Pulmonary artery endothelial cell (primary cell): ENCODE results near the gene DCAF16. TPM values are rescaled to one million over a fixed set of nuclear protein-coding genes. Genes with fewer than 3 reads are reported as not detected.
"Not testable (repeated sequence)": the region's sequence is repeated elsewhere in the genome, so short reads cannot be mapped to it uniquely, and the experiment has no call there.

Experiments
- DNase-seq: peaks from one replicate; pipeline ENCODE4 v3.0.0-alpha.2; 2011; ENCODE audit warnings: low read depth, low spot score
- total RNA-seq: library from RNA; depleted of rRNA; stranded (reverse); fragments of >200 nt; gene quantifications from 2 replicates; pipeline ENCODE4 v1.2.3, GENCODE V29; 2014

Gene DCAF16
- 17.1 and 27.7 TPM in 2 replicates for total RNA-seq

DNA sequence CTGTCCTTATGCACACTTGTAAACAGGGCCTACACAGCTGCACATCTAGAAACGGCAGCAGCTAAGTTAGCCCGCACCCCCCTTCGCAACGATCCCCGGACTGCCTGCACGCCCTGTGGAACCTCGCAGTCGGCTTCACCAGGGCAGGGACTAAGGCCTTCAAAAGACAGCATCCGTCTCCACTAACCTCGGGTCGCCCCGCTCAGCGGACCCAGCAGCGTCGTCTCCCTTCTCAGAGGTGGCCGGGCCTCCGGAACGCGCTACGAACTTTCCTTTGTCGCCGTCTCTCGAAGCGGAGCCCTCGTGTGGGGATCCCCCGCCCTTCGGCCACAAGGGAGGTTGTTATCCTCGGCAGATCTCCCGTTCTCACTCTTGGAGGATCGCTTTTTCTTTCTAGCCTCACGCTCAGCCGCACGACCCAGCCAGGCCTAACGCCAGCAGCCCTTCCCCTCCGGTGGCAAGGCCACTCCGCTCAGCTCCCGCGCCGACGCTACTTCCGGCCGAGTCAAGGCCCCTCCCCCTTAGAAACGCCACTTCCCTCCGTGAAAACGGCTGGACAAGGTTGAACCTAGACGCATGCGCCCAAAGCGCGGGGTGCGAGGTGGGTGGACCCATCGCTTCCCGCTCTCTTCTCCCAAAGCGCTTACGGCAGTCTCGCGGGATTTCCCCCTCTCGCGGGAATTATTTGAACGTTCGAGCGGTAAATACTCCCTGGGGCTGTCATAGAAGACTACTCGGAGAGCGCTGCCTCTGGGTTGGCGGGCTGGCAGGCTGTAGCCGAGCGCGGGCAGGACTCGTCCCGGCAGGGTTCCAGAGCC, at the start of gene DCAF16, which contains the start of gene NCAPG:
Gene DCAF16, minus strand, starts transcription at position 498 of the 818 bp plus-strand sequence. CDS start 6,616 bp downstream, outside the sequence.
Gene NCAPG, plus strand, starts transcription at position 720 of the 818 bp plus-strand sequence. CDS start 99 bp downstream, outside the sequence.
- DNase-seq = peak; percentile 97

DNA sequence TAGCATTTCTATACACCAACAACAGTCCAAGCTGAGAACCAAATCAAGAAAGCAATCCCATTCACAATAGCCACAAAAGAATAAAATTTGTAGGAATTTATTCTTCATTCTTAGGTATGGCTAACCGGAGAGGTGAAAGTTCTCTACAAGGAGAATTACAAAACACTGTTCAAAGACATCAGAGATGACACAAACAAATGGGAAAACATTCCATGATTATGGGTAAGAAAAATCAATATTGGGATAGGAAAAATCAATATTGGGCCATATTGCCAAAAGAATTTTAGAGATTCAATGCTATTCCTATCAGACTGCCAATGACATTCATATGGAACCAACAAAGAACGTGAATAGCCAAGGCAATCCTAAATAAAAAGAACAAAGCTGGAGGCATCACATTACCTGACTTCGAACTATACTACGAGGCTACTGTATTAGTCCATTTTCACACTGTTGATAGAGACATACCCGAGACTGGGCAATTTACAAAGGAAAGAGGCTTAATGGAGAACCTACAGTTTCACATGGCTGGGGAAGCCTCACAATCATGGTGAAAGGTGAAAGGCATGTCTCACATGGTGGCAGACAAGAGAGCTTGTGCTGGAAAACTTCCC, 49.3 kb upstream of the DCAF16 start:
- no peak for DNase-seq

DNA sequence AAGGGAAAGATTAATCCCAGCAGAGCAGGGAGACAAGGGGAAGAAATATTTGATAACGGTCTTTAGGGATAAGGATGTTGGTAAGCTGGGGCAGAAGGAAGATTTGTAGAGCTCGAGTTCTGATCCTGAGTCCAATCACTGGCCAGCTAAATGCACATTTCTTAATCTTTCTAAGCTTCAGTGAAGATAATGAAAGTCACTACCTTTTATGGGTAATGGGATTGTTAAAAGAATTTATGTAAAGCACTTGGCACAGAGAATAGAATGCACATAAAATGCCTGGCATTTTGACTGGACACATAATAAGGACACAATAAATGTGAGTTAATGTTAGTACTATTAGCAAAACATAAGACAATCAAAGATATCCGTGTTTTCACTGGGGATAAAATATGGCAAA, 43.5 kb upstream of the DCAF16 start:
- DNase-seq = no peak

DNA sequence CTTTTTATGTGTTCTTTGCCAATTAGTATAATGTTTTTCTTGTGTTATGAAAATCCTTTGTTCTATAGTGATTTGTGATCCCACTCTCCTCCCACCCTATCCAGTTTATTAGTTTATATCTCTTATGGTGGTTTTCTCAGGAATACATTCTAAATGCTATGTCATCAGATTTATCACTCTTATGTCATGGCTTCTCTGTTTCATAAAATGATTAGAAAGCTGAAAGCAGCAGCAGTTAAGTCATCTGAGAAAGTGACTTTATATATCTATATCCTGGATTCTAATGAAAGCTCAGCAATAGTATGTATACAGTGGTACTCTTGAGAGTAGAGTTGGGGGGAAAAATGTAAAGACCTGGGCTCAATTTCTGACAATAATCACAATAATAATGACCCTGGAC, 41.4 kb upstream of the DCAF16 start:
- no peak for DNase-seq

DNA sequence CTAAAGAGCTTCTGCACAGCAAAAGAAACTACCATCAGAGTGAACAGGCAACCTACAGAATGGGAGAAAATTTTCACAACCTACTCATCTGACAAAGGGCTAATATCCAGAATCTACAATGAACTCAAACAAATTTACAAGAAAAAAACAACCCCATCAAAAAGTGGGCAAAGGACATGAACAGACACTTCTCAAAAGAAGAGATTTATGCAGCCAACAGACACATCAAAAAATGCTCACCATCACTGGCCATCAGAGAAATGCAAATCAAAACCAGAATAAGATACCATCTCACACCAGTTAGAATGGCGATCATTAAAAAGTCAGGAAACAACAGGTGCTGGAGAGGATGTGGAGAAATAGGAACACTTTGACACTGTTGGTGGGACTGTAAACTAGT, 39.7 kb upstream of the DCAF16 start:
- not testable (repeated sequence) for DNase-seq

DNA sequence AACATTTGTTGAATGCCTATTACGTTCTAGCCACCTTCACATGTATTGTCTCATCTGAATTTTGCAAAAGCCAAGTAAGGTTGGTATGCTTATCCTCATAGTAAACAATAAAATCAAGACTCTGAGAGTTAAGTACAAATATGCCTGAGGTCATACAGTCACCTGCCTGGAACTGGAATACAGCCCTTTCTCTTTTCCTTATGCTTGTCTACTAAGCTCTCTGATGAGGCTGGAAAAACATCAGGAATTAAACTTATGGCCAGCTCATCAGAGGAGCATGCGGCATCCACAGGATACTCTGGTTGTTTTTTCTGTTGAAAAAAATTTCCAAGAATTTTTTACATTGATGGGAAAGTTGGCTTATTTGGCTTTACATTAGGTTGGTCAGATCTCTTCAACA, 35.7 kb upstream of the DCAF16 start:
- no peak for DNase-seq

DNA sequence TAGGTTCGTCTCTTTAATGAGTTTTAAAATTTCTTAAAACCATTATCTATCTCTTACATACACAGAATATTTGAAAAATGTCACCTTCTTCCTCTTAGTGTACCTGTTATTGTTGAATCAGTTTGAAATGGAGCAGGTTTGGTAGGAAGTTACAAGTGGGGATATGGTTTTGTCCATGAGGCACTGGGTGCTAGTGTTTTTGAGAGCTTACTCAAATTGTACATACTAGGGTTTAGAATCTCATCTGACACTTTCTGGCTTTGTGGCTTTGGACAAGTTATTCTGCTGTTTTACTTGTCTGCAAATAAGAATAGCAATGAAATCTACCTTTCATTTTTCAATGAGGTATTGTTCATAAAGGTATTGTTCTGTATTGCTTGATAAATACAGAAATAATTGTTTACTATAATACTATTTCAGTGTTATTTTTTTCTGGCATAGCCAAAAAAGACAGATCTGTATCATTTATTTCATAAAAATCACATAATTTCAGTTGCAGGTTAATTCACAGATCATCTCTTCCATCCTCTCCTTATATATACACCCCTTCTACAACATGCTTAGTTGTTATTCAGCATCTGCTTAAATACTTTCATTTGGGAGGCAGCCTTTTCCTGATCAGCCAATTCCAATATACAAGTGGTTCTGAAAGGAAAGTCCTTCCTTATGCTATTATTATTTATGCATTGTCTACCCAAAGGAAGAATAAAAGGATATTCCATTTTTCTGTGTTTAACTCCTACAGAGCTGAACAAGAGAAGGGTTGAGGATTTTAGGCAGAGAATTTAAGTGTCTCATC, 13.5 kb upstream of the DCAF16 start:
- DNase-seq = no peak

DNA sequence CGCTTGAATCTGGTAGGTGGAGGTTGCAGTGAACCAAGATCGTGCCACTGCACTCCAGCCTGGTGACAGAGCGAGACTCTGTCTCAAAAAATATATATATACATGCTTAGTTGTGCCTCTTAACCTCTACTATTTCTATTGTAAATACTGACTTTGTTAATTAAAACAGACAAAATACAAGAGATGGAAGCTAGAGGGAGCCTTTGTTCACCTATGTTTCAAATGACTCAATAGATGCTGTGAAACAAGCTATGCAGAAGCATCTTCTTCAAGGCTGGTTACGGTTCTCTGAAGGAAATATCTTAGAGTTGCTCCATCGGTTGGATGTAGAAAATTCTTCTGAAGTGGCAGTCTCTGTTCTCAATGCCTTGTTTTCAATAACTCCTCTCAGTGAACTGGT, 6.5 kb upstream of the DCAF16 start:
- peak; percentile 22 for DNase-seq

DNA sequence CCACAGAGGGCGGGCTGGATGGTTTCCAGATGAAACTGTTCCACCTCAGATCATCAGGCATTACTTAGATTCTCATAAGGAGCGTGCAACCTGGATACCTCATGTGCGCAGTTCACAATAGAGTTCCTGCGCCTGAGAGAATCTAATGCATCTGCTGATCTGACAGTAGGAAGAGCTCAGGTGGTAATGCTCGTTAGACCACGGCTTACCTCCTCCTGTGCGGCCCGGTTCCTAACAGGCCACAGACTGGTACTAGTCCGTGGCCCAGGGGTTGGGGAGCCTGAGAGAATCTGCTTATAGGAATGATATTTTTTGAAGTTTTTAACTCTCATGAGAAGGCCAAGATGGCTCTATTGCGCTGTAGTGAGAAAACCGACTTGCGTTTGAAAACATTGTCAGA, 5.6 kb upstream of the DCAF16 start:
- no peak for DNase-seq

DNA sequence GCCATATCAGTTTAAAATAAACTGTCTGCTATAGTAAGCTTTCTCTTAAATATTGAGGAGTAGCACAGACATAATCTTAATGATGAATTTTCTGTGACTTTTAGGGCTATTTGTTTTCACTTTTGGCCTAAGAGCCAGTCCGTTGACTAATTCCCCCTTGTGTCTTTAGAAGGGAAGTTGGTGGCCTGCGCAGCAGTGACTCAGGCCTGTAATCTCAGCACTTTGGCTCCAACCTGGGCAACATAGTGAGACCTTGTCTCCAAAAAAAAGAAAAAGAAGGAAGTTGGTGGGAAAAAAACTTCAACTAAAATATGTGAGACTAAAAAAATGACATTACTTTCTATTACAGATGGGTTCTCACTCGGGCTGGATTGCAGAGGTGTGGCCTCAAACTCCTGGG, 3.6 kb upstream of the DCAF16 start:
- peak; percentile 44 for DNase-seq

DNA sequence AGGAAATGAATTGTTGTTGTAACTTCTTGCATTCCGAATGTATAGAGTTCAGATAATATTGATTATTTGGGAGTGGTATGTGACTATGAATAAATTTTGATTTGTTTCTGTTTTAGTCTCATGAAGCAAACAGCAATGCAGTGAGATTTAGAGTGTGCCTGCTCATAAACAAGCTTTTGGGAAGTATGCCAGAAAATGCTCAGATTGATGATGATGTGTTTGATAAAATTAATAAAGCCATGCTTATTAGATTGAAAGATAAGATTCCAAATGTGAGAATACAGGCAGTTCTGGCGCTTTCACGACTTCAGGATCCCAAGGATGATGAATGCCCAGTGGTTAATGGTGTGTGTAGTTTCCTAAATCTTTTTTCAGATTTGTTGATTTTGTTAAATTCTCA, 2.2 kb upstream of the DCAF16 start:
- no peak for DNase-seq

DNA sequence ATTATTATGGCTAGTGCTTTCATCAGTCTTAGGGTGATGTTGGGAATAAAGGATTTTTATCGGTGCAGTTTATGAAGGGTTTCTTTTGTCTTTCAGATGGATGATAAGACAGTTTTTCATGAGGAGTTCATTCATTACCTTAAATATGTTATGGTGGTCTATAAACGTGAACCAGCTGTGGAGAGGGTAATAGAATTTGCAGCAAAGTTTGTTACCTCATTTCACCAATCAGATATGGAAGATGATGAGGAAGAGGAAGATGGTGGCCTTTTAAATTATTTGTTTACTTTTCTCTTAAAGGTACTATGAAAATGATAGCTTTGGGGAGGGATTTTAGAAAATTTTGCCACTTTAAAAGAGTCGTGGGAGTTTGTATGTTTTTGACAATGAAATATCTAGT, 1.6 kb upstream of the DCAF16 start:
- DNase-seq = no peak

DNA sequence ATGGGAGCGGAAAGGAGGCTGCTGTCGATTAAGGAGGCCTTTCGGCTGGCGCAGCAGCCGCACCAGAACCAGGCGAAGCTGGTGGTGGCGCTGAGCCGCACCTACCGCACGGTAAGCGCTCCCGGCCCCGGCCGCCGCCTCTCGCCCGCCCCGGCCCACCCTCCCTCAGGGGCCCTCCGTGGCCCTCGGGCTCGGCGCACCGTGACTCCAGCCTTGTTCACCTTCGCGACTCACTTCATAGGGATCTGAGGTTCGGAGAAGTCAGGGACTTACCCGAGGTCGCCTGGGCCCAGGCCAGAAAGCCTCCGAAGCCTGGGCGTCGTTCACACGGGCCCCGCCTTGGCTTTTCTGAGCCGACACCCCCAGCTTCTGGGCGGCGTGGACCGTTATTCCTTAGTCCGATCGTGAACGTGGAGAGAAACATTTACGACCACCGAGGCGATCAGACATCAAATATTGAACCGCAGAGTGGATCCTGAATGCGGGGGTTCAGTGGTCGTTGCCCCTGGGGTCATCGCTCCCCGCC, 584 bp upstream of the DCAF16 start:
- no peak for DNase-seq

DNA sequence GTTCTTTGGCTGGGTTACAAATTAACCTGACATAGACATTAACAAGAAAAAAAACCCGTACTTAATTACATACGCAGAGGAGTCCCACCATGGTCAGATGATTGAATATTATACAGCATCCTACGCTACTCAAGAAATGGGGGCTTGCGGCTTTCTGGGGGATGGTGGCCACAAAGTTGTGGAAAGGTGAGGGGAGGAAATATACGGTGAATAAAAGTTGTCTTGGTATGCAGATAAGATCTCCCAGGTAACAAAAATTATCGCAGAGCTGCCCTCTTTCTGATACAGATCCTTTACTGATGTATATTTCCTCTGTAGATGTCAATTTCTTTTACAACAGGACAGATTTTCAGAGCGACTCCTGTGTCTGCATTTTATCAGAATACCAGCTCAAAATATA, 890 bp downstream of the DCAF16 start:
- no peak for DNase-seq

DNA sequence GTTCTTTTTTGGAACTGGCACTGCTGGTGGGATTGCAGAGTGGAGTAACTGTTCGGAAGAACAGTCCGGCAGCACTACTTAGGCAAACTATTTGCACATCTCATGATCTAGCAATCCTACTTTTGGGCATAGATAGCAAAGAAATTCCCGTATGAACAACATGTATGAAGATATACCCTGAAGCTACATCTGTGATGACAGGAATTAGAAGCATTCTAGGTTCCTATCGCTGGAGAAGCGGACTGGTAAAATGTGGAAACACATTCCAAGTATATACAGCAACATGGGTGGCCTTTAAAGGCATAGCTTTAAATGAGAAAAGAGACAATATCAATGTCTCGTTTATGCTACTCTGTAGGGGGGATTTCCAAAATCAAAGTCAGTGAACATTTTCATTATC, 3.1 kb downstream of the DCAF16 start:
- DNase-seq = no peak

DNA sequence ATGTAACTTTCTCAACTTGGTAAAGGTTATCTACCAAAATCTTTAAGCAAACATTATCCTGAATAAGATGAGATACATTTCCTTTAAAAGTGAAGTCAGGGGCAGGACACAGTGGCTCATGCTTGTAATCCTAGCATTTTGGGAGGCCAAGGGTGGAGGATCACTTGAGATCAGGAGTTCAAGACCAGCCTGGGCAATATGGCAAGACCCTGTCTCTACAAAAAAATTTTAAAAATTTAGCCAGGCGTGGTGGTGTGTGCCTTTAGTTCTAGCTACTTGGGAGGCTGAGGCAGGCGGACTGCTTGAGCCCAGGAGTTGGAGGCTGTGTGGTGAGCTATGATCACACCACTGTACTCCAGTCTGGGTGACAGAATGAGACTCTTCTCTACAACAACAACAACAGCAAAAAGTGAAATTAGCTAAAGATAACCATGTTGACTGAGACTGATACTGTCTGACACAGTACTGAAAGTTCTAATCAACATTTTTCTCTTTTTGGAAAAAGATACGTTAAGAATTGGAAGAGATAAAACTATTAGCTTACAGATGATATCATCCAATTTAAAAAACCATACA, 4.9 kb downstream of the DCAF16 start:
- DNase-seq = no peak

DNA sequence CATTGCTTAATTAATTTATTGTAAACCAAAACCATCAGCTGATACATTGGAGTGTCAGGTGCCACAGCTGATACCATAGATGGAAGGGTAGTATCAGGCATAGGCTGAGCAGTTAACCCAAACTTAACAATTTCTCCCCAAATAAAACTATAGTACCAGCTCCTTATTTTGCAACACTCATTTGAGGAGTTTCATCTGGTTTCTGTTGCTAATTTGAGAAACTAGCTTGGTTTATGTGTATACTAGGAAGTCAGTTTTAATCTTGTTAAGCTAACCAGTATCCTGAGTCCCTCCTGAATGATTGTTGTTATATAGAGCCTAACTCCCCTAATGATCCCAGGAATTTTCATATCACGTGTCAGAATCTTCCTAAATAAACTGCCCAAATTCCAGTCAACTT, 12.7 kb downstream of the DCAF16 start:
- DNase-seq = no peak

DNA sequence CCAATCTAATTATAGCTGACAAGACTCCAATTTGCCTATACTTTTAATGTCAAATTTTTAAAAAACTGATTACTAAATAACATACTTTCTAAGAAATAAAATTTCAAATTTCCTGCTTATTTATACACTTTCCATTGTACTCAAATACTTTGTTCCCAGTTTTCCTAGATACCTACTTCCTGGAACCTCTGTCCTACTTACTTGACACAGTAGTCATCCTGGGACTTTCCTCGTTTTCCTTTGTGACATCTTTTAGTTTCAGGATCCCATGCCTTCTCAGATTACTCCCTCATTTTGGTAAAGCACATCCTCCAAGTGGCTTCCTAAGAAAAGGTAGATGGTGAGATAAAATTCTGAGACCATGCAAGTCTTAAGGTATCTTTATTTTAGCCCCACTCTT, 15.8 kb downstream of the DCAF16 start:
- DNase-seq = no peak

DNA sequence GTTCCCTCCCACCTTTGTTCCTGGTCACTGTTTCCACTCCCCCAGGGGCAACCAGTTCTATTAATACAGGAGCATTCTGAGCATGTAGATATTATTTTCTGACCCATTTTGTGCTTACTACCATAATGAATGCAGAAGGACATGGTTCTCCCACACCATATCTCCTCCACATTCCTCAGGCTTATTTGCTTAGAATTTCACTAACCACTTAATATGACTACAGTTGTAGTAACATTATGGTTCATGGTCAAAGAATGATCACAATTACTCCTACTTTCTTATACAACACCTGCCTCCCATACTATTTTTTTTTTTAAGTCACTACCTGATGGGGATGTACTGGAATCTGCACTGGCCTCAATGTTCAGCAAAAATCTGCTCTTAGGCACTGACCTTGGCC, 21.6 kb downstream of the DCAF16 start:
- no peak for DNase-seq

DNA sequence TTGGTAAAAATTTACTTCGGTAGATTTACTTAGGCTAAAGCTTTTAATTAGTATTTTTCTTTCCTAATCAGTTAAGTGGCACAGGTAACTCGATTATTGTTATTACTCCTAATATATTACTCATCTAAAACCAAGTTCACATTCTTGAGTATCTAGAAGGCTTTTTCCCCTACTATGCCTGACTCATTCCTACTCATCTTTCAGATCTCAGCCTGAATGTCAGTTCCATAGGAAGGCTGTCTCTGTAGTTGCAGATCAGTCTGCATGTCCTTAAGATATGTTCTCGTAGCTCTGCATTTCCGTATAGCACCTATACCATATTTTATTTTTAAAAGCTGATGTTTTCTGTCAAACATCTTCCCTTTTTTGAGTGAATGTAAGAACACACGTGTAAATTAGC, 23.2 kb downstream of the DCAF16 start:
- no peak for DNase-seq

DNA sequence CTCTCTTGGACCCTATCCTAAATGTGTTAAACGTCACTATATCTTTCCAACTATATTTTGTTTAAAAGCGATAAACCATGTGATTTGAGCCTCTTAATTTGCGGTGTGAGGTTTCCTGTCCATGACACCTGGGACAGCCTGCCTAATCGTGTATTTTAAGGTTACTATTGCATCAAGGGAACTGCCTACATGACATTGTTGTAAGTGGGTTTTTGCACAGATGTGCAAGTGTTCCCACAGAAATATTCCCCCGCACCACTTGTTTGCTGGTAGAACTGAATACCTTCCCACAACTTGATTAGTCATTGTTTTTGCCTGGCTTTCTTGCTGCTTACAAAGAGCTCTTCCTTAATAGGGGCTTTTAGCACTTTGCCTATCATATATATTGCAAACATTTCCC, 24.0 kb downstream of the DCAF16 start:
- DNase-seq = no peak

DNA sequence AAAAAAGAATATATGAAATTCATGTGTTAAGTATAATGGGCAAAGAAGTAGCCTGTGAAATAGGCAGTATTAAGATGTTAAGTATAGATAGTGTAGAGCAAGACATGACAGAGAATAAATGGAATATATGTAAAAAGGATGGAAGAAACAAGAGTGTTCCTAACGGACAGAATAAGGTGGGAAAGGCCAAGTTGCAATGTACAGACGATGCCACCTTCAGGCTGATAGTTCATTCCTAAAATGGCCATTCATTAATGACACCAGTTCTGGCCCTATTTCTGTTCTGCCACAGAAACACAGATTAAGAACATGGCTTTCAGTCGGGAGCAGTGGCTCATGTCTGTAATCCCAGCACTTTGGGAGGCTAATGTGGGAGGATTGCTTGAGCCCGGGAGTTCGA, 24.7 kb downstream of the DCAF16 start:
- no peak for DNase-seq
